Measurements from ENCODE around the gene DPF1. TPM values are rescaled to one million over a fixed set of nuclear protein-coding genes. Genes with fewer than 3 reads are reported as not detected.

The DPF1 gene
- total RNA-seq, 4 donors from 2014 or later: 0.44 to 2.5 TPM; not detected in 2

GRCh38 chr19:38267761-38268483, 43.9 kb upstream of the DPF1 start:
- no peak for DNase-seq
- Histone ChIP-seq H3K27ac (peak overlapping the region; percentile 91 to 98 (median 96)), H3K36me3 (peaks cover 0 to 11% (median 0%) of the 10 kb centered on the region in 3 donors), H3K9me3 (no peaks in the 10 kb centered on the region), H3K4me1 (peaks cover 6 to 66% (median 9%) of the 10 kb centered on the region in 3 donors), H3K4me3 (peak overlapping the region in 3 of 4 donors; percentile 6 to 83 (median 75)), H3K27me3 (peaks cover 0 to 15% (median 0%) of the 10 kb centered on the region in 4 donors)
- intact Hi-C loops (cut with DNase I): no loop called here
- 43 to 58% methylated on average over 12 of the region's 12 CpGs for whole genome bisulfite sequencing, 2 donors
- no peak for TF ChIP-seq POLR2A (IDR thresholded peaks at IDR 0.05)
- no peak for TF ChIP-seq CTCF (IDR thresholded peaks at IDR 0.05)

- Histone ChIP-seq H3K4me3 (peak overlapping the region; percentile 63 to 83 (median 75)), H3K4me1 (peaks cover 6 to 64% (median 9%) of the 10 kb centered on the region in 3 donors)
- 27 to 71% methylated on average over 8 to 12 of the region's 12 CpGs for WGBS, 2 donors
Observed at GRCh38 chr19:38266981-38267597, 43.1 kb upstream of the DPF1 start.

GRCh38 chr19:38265921-38266429, 42.0 kb upstream of the DPF1 start:
- Histone ChIP-seq H3K4me3 (peak overlapping the region; percentile 63 to 83 (median 75)), H3K27me3 (peaks cover 0 to 15% (median 0%) of the 10 kb centered on the region in 4 donors), H3K36me3 (peaks cover 0 to 11% (median 0%) of the 10 kb centered on the region in 3 donors), H3K9me3 (no peaks in the 10 kb centered on the region), H3K4me1 (peaks cover 6 to 64% (median 9%) of the 10 kb centered on the region in 3 donors), H3K27ac (peak overlapping the region; percentile 91 to 98 (median 96))
- TF ChIP-seq CTCF (IDR thresholded peaks at IDR 0.05) (no peak), POLR2A (IDR thresholded peaks at IDR 0.05) (no peak)
- no peak for DNase-seq
- intact Hi-C loops (cut with DNase I): no loop called here
- 35 to 72% methylated on average over 12 of the region's 12 CpGs for WGBS, 2 donors

More at GRCh38 chr19:38266981-38267597, 43.1 kb upstream of the DPF1 start:
- TF ChIP-seq POLR2A (IDR thresholded peaks at IDR 0.05) (no peak), CTCF (IDR thresholded peaks at IDR 0.05) (no peak)
- Histone ChIP-seq H3K27ac (peak overlapping the region; percentile 91 to 98 (median 96)), H3K27me3 (peaks cover 0 to 15% (median 0%) of the 10 kb centered on the region in 4 donors), H3K9me3 (no peaks in the 10 kb centered on the region), H3K36me3 (peaks cover 0 to 11% (median 0%) of the 10 kb centered on the region in 3 donors)
- intact Hi-C loops (cut with DNase I): no loop called here
- DNase-seq: no peak

GRCh38 chr19:38265213-38265861, 41.3 kb upstream of the DPF1 start:
- H3K27ac ChIP-seq: peak overlapping the region; percentile 91 to 98 (median 96)
- peaks cover 6 to 58% (median 9%) of the 10 kb centered on the region in 3 donors for H3K4me1 ChIP-seq
- no peak for DNase-seq
- peak overlapping the region; percentile 63 to 83 (median 75) for H3K4me3 ChIP-seq
- peak in 1 of 4 donors; percentile 29 for TF ChIP-seq POLR2A (IDR thresholded peaks at IDR 0.05)
- peak in 1 of 6 experiments; percentile 11 for TF ChIP-seq CTCF (IDR thresholded peaks at IDR 0.05)
- peaks cover 0 to 7% (median 0%) of the 10 kb centered on the region in 3 donors for H3K36me3 ChIP-seq
- intact Hi-C loops (cut with DNase I): no loop called here
- peaks cover 0 to 15% (median 0%) of the 10 kb centered on the region in 4 donors for H3K27me3 ChIP-seq
- no peaks in the 10 kb centered on the region for H3K9me3 ChIP-seq
- 21 to 58% methylated on average over 14 of the region's 14 CpGs for WGBS, 2 donors

All from esophagus squamous epithelium (tissue), 5 donors.